BLaER1 treated with 17β-estradiol and CSF1 and Interleukin-3, amounts not matched to agents 10 nM and 100 nM (cell line): ENCODE measurements around the gene CARMIL3.
"Not testable (repeated sequence)": the region's sequence is repeated elsewhere in the genome, so short reads cannot be mapped to it uniquely, and the experiment has no call there.

Source experiments
- H3K27ac ChIP-seq, 11 experiments: shearing (Covaris generic); formaldehyde crosslinking; 2 replicates each; pipeline ENCODE4 v1.8.1; 2022
- H3K27me3 ChIP-seq, 11 experiments: shearing (Covaris generic); formaldehyde crosslinking; 2 replicates each; pipeline ENCODE4 v1.8.1; 2022
- H3K36me3 ChIP-seq, 11 experiments: shearing (Covaris generic); formaldehyde crosslinking; 2 replicates each; pipeline ENCODE4 v1.8.1; 2022
- H3K4me1 ChIP-seq, 10 experiments: shearing (Covaris generic); formaldehyde crosslinking; 2 replicates each; pipeline ENCODE4 v1.8.1; 2022
- H3K4me2 ChIP-seq, 11 experiments: shearing (Covaris generic); formaldehyde crosslinking; 2 replicates each; pipeline ENCODE4 v1.8.1; 2022
- H3K4me3 ChIP-seq, 10 experiments: shearing (Covaris generic); formaldehyde crosslinking; 2 replicates each; pipeline ENCODE4 v1.8.1; 2022
- H3K9ac ChIP-seq, 11 experiments: shearing (Covaris generic); formaldehyde crosslinking; 2 replicates each; pipeline ENCODE4 v1.8.1; 2022
- H3K9me3 ChIP-seq, 11 experiments: shearing (Covaris generic); formaldehyde crosslinking; replicated peaks in 1 of 11; 2 replicates each; pipeline ENCODE4 v1.8.1; 2022
- H4K20me1 ChIP-seq, 11 experiments: shearing (Covaris generic); formaldehyde crosslinking; 2 replicates each; pipeline ENCODE4 v1.8.1; 2022
- Cebpa-rat ChIP-seq, 11 experiments: shearing (Covaris generic); IDR thresholded peaks; 2 replicates each; pipeline ENCODE4 v1.8.1; 2022

Gene CARMIL3

DNA sequence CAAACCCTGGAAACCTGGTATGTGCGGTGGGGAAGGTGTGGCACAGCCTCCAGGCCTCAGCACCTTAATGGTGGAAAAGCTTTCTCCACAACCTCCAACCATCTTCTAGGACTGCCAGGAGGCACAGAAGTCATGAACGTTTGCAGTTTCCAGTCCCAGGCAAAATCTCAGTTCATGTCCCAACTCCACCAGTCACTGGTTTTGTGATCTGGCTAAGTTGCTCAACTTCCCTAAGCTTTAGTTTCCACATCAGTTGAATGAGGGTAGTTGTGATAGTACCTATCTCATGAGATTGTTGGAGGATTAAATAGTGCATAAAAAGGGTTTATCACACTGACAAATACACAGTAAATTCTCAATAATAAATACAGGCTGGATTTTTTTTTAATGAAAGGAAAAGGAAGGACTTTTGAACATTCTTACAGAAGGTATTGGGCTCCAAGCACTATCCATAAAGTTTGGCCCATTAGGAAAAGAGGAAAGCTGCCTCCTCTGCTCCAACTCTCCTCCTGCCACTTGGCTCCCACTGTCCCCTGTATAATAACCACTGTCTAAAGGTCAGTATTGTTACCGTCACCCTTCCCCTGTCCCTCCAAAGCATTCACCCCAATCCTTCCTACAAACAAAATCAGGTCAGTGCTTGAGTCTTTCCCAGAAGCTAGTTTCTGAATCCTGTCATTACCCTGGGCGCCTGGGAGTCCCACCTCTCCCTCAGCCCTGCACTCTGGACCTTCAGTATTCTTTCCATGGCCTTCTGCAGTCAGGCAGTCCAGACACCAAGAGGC is 48.6 kb downstream of the CARMIL3 start:
- TF ChIP-seq Cebpa-rat (IDR thresholded peaks at IDR 0.05): no peak
- Histone ChIP-seq H3K4me2 (peak overlapping the region in 1 of 11 experiments; percentile 20; a peak in 1 of 22 replicates), H3K9me3 (peaks cover 0 to 28% (median 22%) of the 10 kb centered on the region in 11 experiments; a peak in 17 of 22 replicates), H3K36me3 (peaks cover 85 to 97% (median 90%) of the 10 kb centered on the region in 11 experiments), H3K4me1 (peaks cover 13 to 37% (median 21%) of the 10 kb centered on the region in 10 experiments), H3K4me3 (no peak overlapping the region), H3K9ac (peak overlapping the region in 2 of 11 experiments; percentile 3 to 7; a peak in 1 of 22 replicates), H4K20me1 (peaks cover 0 to 78% (median 5%) of the 10 kb centered on the region in 11 experiments; a peak in 9 of 22 replicates), H3K27ac (0 out of 22 replicates have a peak overlapping the region, but pooled peaks of 1 of the 11 experiments have one; percentile 2), H3K27me3 (no peaks in the 10 kb centered on the region)

DNA sequence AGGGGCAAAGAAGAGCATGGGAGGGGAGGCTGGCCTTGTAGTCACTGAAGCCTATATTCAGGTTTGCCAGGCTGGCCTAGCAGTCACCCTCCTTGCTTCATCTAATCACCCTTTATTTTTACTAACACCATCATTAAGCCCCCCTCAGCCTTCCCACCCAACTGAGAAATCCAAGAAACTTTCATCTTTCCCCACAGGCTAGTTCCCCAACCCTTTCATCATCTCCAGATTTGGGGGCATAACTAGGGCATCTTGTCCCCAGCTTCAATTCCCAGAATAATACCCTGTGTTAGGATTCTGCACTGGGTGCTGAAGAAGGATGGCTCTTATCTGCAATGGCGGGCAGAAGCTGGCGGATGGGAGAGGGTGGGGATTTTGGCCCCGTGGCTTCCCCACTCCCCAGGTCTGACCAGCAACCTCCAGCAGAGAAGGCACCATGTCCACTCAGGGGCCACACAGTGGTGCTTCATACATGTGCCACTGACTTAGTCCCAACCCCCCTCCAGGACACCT is 49.2 kb downstream of the CARMIL3 start:
- peak overlapping the region in 1 of 11 experiments; percentile 7; a peak in 1 of 22 replicates for H3K9ac ChIP-seq
- H4K20me1 ChIP-seq: peaks cover 0 to 73% (median 5%) of the 10 kb centered on the region in 11 experiments; a peak in 9 of 22 replicates
- H3K27ac ChIP-seq: no peak overlapping the region
- H3K4me2 ChIP-seq: no peak overlapping the region
- H3K36me3 ChIP-seq: peaks cover 85 to 95% (median 90%) of the 10 kb centered on the region in 11 experiments
- H3K4me3 ChIP-seq: no peak overlapping the region
- peaks cover 0 to 28% (median 22%) of the 10 kb centered on the region in 11 experiments; a peak in 17 of 22 replicates for H3K9me3 ChIP-seq
- TF ChIP-seq Cebpa-rat (IDR thresholded peaks at IDR 0.05): no peak
- no peaks in the 10 kb centered on the region for H3K27me3 ChIP-seq
- H3K4me1 ChIP-seq: peaks cover 7 to 37% (median 15%) of the 10 kb centered on the region in 10 experiments

- H3K36me3 ChIP-seq: peaks cover 74 to 80% (median 78%) of the 10 kb centered on the region in 11 experiments
- H3K27me3 ChIP-seq: no peaks in the 10 kb centered on the region
- H3K9me3 ChIP-seq: peaks cover 0 to 28% (median 22%) of the 10 kb centered on the region in 11 experiments; a peak in 17 of 22 replicates
- peaks cover 0 to 58% (median 5%) of the 10 kb centered on the region in 11 experiments; a peak in 8 of 22 replicates for H4K20me1 ChIP-seq
- no peak overlapping the region for H3K4me3 ChIP-seq
- H3K27ac ChIP-seq: no peak overlapping the region
- no peak overlapping the region for H3K4me2 ChIP-seq
- no peak for TF ChIP-seq Cebpa-rat (IDR thresholded peaks at IDR 0.05)
- H3K9ac ChIP-seq: no peak overlapping the region
- H3K4me1 ChIP-seq: peaks cover 0 to 37% (median 6%) of the 10 kb centered on the region in 10 experiments; a peak in 10 of 20 replicates
Measured at GRCh38 chr14:24102357-24103048, 50.7 kb downstream of the CARMIL3 start.

DNA sequence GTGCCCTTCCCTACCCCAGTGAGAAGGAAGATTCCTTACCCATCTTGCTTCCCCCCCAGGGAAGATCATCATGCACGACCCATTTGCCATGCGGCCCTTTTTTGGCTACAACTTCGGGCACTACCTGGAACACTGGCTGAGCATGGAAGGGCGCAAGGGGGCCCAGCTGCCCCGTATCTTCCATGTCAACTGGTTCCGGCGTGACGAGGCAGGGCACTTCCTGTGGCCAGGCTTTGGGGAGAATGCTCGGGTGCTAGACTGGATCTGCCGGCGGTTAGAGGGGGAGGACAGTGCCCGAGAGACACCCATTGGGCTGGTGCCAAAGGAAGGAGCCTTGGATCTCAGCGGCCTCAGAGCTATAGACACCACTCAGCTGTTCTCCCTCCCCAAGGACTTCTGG is 51.6 kb downstream of the CARMIL3 start:
- H3K36me3 ChIP-seq: peaks cover 64 to 71% (median 68%) of the 10 kb centered on the region in 11 experiments
- no peaks in the 10 kb centered on the region for H3K27me3 ChIP-seq
- H4K20me1 ChIP-seq: peaks cover 0 to 49% (median 5%) of the 10 kb centered on the region in 11 experiments; a peak in 8 of 22 replicates
- no peak overlapping the region for H3K4me3 ChIP-seq
- no peak for TF ChIP-seq Cebpa-rat (IDR thresholded peaks at IDR 0.05)
- H3K27ac ChIP-seq: no peak overlapping the region
- H3K9ac ChIP-seq: no peak overlapping the region
- H3K4me1 ChIP-seq: peaks cover 0 to 38% (median 8%) of the 10 kb centered on the region in 10 experiments; a peak in 11 of 20 replicates
- H3K4me2 ChIP-seq: no peak overlapping the region
- peaks cover 0 to 28% (median 22%) of the 10 kb centered on the region in 11 experiments; a peak in 17 of 22 replicates for H3K9me3 ChIP-seq

GRCh38 chr14:24105609-24106239 is 53.9 kb downstream of the CARMIL3 start:
- Histone ChIP-seq H3K4me1 (peaks cover 13 to 36% (median 21%) of the 10 kb centered on the region in 10 experiments), H3K27ac (peak overlapping the region in 1 of 11 experiments; percentile 5; a peak in 1 of 22 replicates), H3K9ac (peak overlapping the region in 1 of 11 experiments; percentile 58; a peak in 1 of 22 replicates), H3K4me2 (peak overlapping the region in 2 of 11 experiments; percentile 33 to 70; a peak in 3 of 22 replicates), H3K36me3 (peaks cover 42 to 48% (median 46%) of the 10 kb centered on the region in 11 experiments), H4K20me1 (peaks cover 0 to 26% (median 0%) of the 10 kb centered on the region in 11 experiments; a peak in 2 of 22 replicates), H3K9me3 (peaks cover 0 to 28% (median 22%) of the 10 kb centered on the region in 11 experiments; a peak in 17 of 22 replicates)
- H3K27me3 ChIP-seq, H3K4me3 ChIP-seq: not testable (repeated sequence)

DNA sequence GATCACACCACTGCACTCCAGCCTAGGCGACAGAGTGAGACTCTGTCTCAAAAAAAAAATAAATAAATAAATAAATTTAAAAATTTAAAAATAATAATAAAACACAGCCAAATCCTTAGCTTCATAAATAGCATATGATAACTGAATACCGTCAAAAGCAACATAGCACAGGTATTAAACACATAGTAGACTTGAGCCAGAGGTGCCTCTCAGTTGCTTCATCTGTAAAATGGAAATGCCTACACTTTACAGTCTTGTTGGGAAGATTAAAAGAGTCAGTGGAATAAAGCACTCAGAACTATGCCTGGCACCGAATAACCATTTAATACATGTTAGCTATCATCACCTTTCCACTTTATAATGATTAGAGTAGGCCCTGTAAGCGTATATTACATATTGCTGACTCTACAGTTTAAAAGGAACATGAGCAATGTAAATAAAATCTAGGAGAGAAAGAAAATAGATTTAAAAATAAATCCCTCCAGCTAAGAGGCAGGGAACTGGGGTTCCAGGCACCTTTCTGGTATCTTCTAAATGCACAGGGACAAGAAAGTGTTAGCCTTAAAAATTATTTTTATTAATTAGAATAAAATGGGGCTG is 55.0 kb downstream of the CARMIL3 start:
- H3K4me3 ChIP-seq: no peak overlapping the region
- peaks cover 0 to 15% (median 0%) of the 10 kb centered on the region in 11 experiments; a peak in 1 of 22 replicates for H4K20me1 ChIP-seq
- H3K27me3 ChIP-seq: no peaks in the 10 kb centered on the region
- peaks cover 17 to 43% (median 23%) of the 10 kb centered on the region in 10 experiments for H3K4me1 ChIP-seq
- H3K4me2 ChIP-seq: peak overlapping the region in 1 of 11 experiments; percentile 70; a peak in 1 of 22 replicates
- peaks cover 31 to 40% (median 35%) of the 10 kb centered on the region in 11 experiments for H3K36me3 ChIP-seq
- H3K9ac ChIP-seq: 0 out of 22 replicates have a peak overlapping the region, but pooled peaks of 1 of the 11 experiments have one; percentile 58
- no peak for TF ChIP-seq Cebpa-rat (IDR thresholded peaks at IDR 0.05)
- peak overlapping the region in 1 of 11 experiments; percentile 5; a peak in 1 of 22 replicates for H3K27ac ChIP-seq
- peaks cover 0 to 28% (median 22%) of the 10 kb centered on the region in 11 experiments; a peak in 17 of 22 replicates for H3K9me3 ChIP-seq

DNA sequence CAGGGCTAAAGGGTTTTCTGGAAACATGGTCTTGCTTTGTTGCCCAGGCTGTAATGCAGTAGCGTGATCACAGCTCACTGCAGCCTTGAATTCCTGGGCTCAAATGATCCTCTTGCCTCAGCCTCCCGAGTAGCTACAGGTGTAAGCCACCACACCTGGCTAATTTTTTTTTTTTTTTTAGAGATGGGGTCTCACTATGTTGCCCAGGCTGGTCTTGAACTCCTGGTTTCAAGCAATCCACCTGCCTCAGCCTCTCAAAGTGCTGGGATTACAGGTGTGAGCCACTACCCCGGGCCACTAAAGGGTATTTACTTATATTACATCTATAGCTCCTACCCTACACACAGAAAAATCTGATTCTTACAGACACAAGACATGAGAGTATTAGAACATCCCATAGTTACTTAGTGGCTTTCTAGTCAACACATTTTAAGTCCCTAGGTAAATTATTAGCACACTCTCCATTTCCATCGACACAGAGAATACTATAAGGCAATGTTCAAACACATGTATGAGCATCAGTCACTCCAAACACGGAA is 56.6 kb downstream of the CARMIL3 start:
- H3K27ac ChIP-seq: peak overlapping the region in 3 of 11 experiments; percentile 12 to 46 (median 45); a peak in 1 of 22 replicates
- H3K4me1 ChIP-seq: peaks cover 19 to 45% (median 26%) of the 10 kb centered on the region in 10 experiments
- H3K36me3 ChIP-seq: peaks cover 15 to 23% (median 19%) of the 10 kb centered on the region in 11 experiments
- H3K9ac ChIP-seq: no peak overlapping the region
- H3K9me3 ChIP-seq: peaks cover 0 to 19% (median 15%) of the 10 kb centered on the region in 11 experiments; a peak in 17 of 22 replicates
- no peaks in the 10 kb centered on the region for H3K27me3 ChIP-seq
- peak overlapping the region in 2 of 11 experiments; percentile 4 to 17; a peak in 3 of 22 replicates for H3K4me2 ChIP-seq
- no peak for TF ChIP-seq Cebpa-rat (IDR thresholded peaks at IDR 0.05)
- H3K4me3 ChIP-seq: no peak overlapping the region
- H4K20me1 ChIP-seq: peaks cover 0 to 4% (median 0%) of the 10 kb centered on the region in 11 experiments; a peak in 1 of 22 replicates
